PC-3 (cell line): ENCODE data around the gene THEMIS.

Source experiments
- EZH2phosphoT487 ChIP-seq: fragments of 300-600 bp; sonication (generic); IDR thresholded peaks from 2 replicates; pipeline ENCODE4 v1.6.1; 2018; ENCODE audit warnings: mild to moderate bottlenecking, antibody characterized with exemption, low read length, borderline replicate concordance
- TF ChIP-seq, protein P1 (sequence below): fragments of 300-600 bp; sonication (generic); conservative IDR thresholded peaks from 2 replicates; pipeline ENCODE4 v1.5.1; 2017; ENCODE audit warnings: antibody characterized with exemption, low read depth, mild to moderate bottlenecking, low read length

DNA sequence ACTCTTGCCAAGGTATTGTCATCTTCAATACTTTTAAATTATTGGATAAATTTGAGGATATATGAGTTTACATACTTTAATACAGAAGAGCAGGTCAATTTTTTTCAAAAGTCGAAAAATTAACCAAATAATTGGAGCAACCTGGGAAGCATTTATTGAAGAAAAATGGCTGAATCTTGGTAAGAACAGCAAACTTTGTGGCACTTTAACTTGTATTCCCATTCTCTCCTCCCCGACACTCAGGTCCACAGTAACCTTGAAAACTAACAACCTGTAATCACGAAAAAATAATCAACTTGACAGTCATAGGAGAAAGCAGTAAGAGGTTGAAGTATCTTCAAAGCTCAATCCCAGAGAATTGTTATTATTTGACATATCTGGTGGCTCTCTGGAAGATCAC is 55.6 kb downstream of the THEMIS start:
- TF ChIP-seq, protein P1, sequence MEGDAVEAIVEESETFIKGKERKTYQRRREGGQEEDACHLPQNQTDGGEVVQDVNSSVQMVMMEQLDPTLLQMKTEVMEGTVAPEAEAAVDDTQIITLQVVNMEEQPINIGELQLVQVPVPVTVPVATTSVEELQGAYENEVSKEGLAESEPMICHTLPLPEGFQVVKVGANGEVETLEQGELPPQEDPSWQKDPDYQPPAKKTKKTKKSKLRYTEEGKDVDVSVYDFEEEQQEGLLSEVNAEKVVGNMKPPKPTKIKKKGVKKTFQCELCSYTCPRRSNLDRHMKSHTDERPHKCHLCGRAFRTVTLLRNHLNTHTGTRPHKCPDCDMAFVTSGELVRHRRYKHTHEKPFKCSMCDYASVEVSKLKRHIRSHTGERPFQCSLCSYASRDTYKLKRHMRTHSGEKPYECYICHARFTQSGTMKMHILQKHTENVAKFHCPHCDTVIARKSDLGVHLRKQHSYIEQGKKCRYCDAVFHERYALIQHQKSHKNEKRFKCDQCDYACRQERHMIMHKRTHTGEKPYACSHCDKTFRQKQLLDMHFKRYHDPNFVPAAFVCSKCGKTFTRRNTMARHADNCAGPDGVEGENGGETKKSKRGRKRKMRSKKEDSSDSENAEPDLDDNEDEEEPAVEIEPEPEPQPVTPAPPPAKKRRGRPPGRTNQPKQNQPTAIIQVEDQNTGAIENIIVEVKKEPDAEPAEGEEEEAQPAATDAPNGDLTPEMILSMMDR = no peak
- no peak for TF ChIP-seq EZH2phosphoT487
